ENCODE data around the gene ANO2. TPM values are rescaled to one million over a fixed set of nuclear protein-coding genes. Genes with fewer than 3 reads are reported as not detected.
A peak's percentile ranks its signal among the peaks of the same experiment; 100 is the strongest.

Gene ANO2
- total RNA-seq: 10 to 100 TPM in 2 of 4 donors, 1 to 10 TPM in 1, under 1 TPM in 1; 0.59 to 51.7 (median 15.1) TPM

DNA sequence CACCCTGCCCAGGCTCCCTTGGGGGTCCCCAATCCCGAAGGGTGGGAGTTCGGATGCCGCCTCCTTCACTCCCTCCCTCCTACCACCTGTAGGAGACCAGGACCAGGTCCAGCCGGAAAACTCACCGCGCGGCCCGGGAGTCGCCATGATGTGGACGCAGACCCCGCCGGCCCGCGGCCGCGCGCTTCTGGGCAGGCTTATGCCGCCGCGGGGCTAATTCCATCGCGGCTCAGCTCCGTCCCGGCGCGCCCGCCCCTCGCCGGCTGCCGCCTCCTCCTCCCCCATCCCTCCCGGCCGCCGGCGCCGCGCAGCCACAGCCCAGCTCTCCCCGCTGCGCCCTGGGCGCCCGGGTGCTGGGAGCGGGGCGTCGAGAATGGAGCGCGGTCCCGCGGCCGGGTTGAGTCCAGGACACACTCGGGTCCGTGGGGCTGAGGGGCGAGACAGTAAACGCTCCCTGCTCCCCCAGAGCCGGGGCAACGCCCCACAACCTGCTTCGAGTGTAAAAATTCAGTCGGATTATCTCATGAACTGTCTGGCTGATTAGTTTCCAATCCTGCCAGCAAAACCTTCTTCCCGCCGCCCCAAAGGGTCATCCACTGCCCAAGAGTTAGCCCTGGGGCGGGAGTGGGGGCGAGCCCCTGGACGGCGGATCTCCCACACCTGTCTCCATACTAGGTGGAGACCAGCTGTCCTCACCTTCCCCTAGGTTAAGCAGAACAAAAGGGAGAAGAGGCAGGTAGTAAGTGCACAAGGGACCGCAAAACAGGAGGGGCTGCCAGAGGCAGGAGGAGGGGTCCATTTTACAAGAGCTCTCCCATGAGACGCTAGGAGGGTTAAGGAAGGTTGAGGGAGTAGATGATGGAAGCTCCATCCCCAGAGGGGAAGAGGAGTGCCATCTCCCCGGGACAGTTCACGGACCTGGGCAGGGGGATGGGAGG is at the start of gene ANO2:
TSS of gene ANO2 (minus strand) at position 189 of the 938 bp plus-strand sequence. CDS start at position 147, 42 bp downstream.
- Histone ChIP-seq H3K4me3 (peak within 1 kb of the TSS in 1 of 2 donors; percentile 11), H3K4me1 (no peaks in the 10 kb centered on the region), H3K36me3 (no peaks in the 10 kb centered on the region), H3K27me3 (no peaks in the 10 kb centered on the region), H3K9me3 (no peaks in the 10 kb centered on the region), H3K27ac (no peak within 1 kb of the TSS)
- no peak for DNase-seq
- intact Hi-C loops (cut with DNase I; ENCODE audit: low total_unique reads): no loop called here
- no peak for TF ChIP-seq POLR2A (IDR thresholded peaks at IDR 0.05)
- TF ChIP-seq, protein P1, sequence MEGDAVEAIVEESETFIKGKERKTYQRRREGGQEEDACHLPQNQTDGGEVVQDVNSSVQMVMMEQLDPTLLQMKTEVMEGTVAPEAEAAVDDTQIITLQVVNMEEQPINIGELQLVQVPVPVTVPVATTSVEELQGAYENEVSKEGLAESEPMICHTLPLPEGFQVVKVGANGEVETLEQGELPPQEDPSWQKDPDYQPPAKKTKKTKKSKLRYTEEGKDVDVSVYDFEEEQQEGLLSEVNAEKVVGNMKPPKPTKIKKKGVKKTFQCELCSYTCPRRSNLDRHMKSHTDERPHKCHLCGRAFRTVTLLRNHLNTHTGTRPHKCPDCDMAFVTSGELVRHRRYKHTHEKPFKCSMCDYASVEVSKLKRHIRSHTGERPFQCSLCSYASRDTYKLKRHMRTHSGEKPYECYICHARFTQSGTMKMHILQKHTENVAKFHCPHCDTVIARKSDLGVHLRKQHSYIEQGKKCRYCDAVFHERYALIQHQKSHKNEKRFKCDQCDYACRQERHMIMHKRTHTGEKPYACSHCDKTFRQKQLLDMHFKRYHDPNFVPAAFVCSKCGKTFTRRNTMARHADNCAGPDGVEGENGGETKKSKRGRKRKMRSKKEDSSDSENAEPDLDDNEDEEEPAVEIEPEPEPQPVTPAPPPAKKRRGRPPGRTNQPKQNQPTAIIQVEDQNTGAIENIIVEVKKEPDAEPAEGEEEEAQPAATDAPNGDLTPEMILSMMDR (IDR thresholded peaks at IDR 0.05): no peak

DNA sequence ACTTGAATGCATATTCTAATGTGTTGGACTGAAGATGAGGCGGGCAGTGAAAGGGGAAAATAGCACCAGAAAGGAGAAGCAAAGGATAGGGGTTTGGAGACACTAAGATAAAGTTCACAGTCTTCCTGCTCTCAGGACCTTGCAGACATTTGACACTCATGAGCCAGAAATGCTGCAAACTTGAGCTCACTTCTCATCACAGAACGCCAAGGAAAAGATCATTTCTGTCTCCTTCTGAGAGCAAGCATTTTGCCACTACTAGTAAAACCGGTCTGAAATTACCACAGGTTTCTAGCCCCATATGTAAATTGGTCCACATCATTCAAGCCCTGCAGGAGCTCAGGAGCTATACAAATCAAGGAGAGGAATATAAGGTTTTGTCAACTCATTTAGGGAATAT is 44.6 kb upstream of the ANO2 start:
- intact Hi-C loops (cut with DNase I; ENCODE audit: low total_unique reads): no loop called here
- TF ChIP-seq, protein P1 (IDR thresholded peaks at IDR 0.05): no peak
- TF ChIP-seq POLR2A (IDR thresholded peaks at IDR 0.05): no peak
- Histone ChIP-seq H3K4me1 (no peaks in the 10 kb centered on the region), H3K9me3 (no peaks in the 10 kb centered on the region), H3K27ac (no peak overlapping the region), H3K27me3 (no peaks in the 10 kb centered on the region), H3K36me3 (no peaks in the 10 kb centered on the region), H3K4me3 (no peak overlapping the region)
- DNase-seq: no peak

DNA sequence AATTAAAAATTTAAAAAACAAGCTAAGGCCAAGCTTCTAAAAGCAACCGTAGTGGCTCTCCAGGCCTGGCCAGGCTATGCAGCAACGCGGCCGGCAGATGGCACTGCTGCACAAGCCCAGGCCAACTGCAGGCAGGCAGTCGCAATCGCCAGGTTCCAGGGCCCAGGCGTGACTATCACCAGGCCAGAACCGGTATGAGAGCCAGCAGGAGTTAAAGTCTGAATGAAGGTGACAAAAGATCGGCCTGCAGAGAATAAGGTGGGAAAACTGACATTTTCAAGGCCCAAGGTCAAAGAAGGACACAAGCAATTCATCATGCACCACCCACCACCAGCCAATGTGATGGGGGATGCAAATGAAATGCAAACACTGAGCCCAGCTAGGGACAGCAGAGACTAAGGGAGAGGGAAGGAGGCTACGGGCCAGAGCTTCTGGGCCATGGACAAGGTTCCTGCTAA is 43.6 kb upstream of the ANO2 start:
- Histone ChIP-seq H3K9me3 (no peaks in the 10 kb centered on the region), H3K27ac (no peak overlapping the region), H3K27me3 (no peaks in the 10 kb centered on the region), H3K4me3 (no peak overlapping the region), H3K36me3 (no peaks in the 10 kb centered on the region), H3K4me1 (no peaks in the 10 kb centered on the region)
- intact Hi-C loops (cut with DNase I; ENCODE audit: low total_unique reads): no loop called here
- TF ChIP-seq, protein P1 (IDR thresholded peaks at IDR 0.05): peak; percentile 81 to 92 (median 92)
- no peak for TF ChIP-seq POLR2A (IDR thresholded peaks at IDR 0.05)
- peak; percentile 58 to 73 for DNase-seq

DNA sequence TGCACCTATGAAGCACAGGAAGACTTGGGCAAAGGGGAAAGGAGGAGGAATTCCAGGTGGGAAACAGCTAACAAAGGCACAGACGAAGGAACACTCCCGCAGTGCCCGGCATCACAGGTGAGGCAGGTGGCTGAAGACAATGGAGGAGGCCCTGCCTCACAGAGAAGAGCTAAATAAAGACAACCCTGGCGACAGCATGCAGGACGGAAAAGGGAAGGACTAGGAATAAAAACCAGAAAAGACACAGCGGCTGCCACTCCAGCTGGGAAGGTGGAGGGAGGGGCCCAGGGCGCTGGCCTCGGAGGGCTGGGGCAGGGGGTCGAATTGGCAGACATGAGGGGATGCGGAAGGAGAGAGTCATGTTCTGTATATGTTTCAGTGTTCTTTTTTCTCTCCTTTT is 43.0 kb upstream of the ANO2 start:
- intact Hi-C loops (cut with DNase I; ENCODE audit: low total_unique reads): no loop called here
- Histone ChIP-seq H3K4me3 (no peak overlapping the region), H3K27me3 (no peaks in the 10 kb centered on the region), H3K27ac (no peak overlapping the region), H3K9me3 (no peaks in the 10 kb centered on the region), H3K36me3 (no peaks in the 10 kb centered on the region), H3K4me1 (no peaks in the 10 kb centered on the region)
- no peak for DNase-seq
- TF ChIP-seq, protein P1 (IDR thresholded peaks at IDR 0.05): no peak
- no peak for TF ChIP-seq POLR2A (IDR thresholded peaks at IDR 0.05)

DNA sequence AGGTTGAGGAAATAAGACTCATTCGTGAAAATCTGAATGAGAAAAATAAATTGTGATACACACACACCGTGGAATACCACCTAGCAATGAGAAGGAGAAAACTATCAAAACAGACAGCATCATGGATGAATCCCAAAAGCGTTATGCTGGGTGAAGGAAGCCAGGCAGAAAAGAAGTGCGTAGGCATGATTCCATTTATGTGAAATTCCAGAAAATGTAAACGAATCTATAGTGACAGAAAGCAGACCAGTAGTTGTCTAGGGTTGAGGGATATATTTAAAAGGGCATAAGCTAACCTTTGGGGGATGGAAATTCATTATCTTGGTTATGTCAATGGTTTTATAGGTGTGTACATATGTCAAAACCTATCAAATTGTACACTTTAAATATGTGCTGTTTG is 42.5 kb upstream of the ANO2 start:
- no peak for DNase-seq
- intact Hi-C loops (cut with DNase I; ENCODE audit: low total_unique reads): no loop called here
- no peak for TF ChIP-seq POLR2A (IDR thresholded peaks at IDR 0.05)
- TF ChIP-seq, protein P1 (IDR thresholded peaks at IDR 0.05): no peak
- Histone ChIP-seq H3K36me3 (no peaks in the 10 kb centered on the region), H3K4me1 (no peaks in the 10 kb centered on the region), H3K27me3 (no peaks in the 10 kb centered on the region), H3K4me3 (no peak overlapping the region), H3K9me3 (no peaks in the 10 kb centered on the region), H3K27ac (no peak overlapping the region)

All from uterus (tissue), 4 donors.